Mucosa of descending colon (tissue), 3 donors: ENCODE measurements around the gene C16orf89. TPM values are rescaled to one million over a fixed set of nuclear protein-coding genes. Genes with fewer than 3 reads are reported as not detected.

Experiments used
- ATAC-seq: fragments of 200-7000 bp; cut with Tn5 transposase; one replicate; pipeline ENCODE4 v1.9.1; 2020; ENCODE audit warnings: mild to moderate bottlenecking, moderate library complexity
- DNase-seq, 3 donors: peaks; one replicate each; pipeline ENCODE4 v3.0.0-alpha.2; 2020
- H3K36me3 ChIP-seq: fragments of 200-600 bp; one replicate; pipeline ENCODE4 v1.8.0; 2021; ENCODE audit warnings: low read depth, mild to moderate bottlenecking
- H3K4me1 ChIP-seq: fragments of 200-600 bp; one replicate; pipeline ENCODE4 v1.8.0; 2021; ENCODE audit warnings: low read depth, mild to moderate bottlenecking
- H3K4me3 ChIP-seq: fragments of 200-600 bp; one replicate; pipeline ENCODE4 v1.8.0; 2021; ENCODE audit warnings: mild to moderate bottlenecking
- H3K9me3 ChIP-seq: fragments of 200-600 bp; one replicate; pipeline ENCODE4 v1.8.0; 2021; ENCODE audit warnings: mild to moderate bottlenecking
- CTCF ChIP-seq: fragments of 200-600 bp; IDR thresholded peaks from one replicate; pipeline ENCODE4 v1.8.0; 2022; ENCODE audit warnings: antibody characterized with exemption, mild to moderate bottlenecking
- intact Hi-C, 2 donors: fragments of 100-400 bp; cut with DNase I in 1 of 2; cut with micrococcal nuclease in 1 of 2; formaldehyde crosslinking; loops; one replicate each; pipeline versions ENCODE4 v1.11.0 to v1.11.1; 2022; cut with DNase I, micrococcal nuclease
- total RNA-seq, 3 donors: library from RNA; stranded (reverse); fragmentation: NEBNext Ultra II Directional in 2 of 3; extraction: Animal tissue kit (Norgen Biotek cat#: 25700) in 2 of 3; gene quantifications; one replicate each; pipeline versions ENCODE4 v1.2.1 to v1.2.4, GENCODE V29; 2021 to 2023
- donor health status: DM: no; HTN: no; CAD: no; lungs with moderate emphysema.
- donor health status: DM: no; HTN: no; CAD: no.
- donor health status: DM: no; HTN: yes; CAD: no.

Gene C16orf89
- total RNA-seq, 3 donors from 2014 or later, result 2.5 to 5.0 (median 3.3) TPM

- no peak for TF ChIP-seq CTCF
- no peak for DNase-seq
- H3K9me3 ChIP-seq, result no peaks in the 10 kb centered on the region
- no peaks in the 10 kb centered on the region for H3K4me1 ChIP-seq
- no peak overlapping the region for H3K4me3 ChIP-seq
- no peak for ATAC-seq
- H3K36me3 ChIP-seq, result no peaks in the 10 kb centered on the region
- intact Hi-C loops, result no loop called here
Measured at GRCh38 chr16:5000573-5001001, 65.2 kb downstream of the C16orf89 start.

- Histone ChIP-seq H3K9me3 (no peaks in the 10 kb centered on the region), H3K4me1 (no peaks in the 10 kb centered on the region), H3K36me3 (no peaks in the 10 kb centered on the region), H3K4me3 (no peak overlapping the region)
- no peak for TF ChIP-seq CTCF
- intact Hi-C loops, result no loop called here
- no peak for ATAC-seq
- DNase-seq, result no peak
Measured at GRCh38 chr16:4994719-4995434, 70.9 kb downstream of the C16orf89 start.

Other genes starting within 250 kb of the C16orf89 start
- 100 to 1,000 TPM; 110 to 123 (median 111) TPM for gene GLYR1, start 218.7 kb downstream of the C16orf89 start, total RNA-seq
- gene UBN1, start 218.5 kb downstream of the C16orf89 start, total RNA-seq, result 10 to 100 TPM; 41.3 to 42.7 (median 41.6) TPM
- gene PPL, start 128.8 kb downstream of the C16orf89 start, total RNA-seq, result 10 to 100 TPM; 10.8 to 22.1 (median 13.9) TPM
- gene SEC14L5, start 107.6 kb downstream of the C16orf89 start, total RNA-seq, result 1 to 10 TPM; 1.3 to 1.6 (median 1.4) TPM
- 10 to 100 TPM; 21.5 to 34.7 (median 24.9) TPM for gene NAGPA, start 32.0 kb downstream of the C16orf89 start, total RNA-seq
- 10 to 100 TPM; 17.7 to 32.2 (median 29.0) TPM for gene ALG1, start 5.9 kb upstream of the C16orf89 start, total RNA-seq
- 1 to 10 TPM; 5.7 to 7.5 (median 7.0) TPM for gene EEF2KMT, start 31.8 kb upstream of the C16orf89 start, total RNA-seq